ENCODE measurements around the gene SLC35F3.

DNA sequence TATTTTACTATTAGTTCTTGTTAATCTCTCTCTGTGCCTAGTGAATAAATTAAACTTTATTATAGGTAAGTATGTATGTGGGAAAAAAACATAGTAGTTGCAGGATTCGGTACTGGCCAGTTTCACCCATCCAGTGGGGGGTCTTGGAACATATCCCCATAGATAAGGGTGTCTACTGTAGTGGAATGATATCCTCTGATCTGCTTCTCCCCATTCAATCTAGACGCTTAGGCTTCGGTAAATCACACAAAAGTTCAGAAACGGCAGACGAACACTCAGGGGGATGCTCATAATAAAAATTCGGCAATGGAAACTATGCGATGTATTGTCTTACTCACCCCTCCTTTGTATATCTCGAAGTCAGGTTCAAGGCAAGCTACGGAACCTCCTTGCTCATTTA lies 235.9 kb downstream of the SLC35F3 start:
- no peak for TF ChIP-seq CHD2 (IDR thresholded peaks at IDR 0.05; ENCODE audit: low read length, partially characterized antibody)
- TF ChIP-seq GABPA (IDR thresholded peaks at IDR 0.05; ENCODE audit: low read depth) = no peak
- TF ChIP-seq, protein P1, sequence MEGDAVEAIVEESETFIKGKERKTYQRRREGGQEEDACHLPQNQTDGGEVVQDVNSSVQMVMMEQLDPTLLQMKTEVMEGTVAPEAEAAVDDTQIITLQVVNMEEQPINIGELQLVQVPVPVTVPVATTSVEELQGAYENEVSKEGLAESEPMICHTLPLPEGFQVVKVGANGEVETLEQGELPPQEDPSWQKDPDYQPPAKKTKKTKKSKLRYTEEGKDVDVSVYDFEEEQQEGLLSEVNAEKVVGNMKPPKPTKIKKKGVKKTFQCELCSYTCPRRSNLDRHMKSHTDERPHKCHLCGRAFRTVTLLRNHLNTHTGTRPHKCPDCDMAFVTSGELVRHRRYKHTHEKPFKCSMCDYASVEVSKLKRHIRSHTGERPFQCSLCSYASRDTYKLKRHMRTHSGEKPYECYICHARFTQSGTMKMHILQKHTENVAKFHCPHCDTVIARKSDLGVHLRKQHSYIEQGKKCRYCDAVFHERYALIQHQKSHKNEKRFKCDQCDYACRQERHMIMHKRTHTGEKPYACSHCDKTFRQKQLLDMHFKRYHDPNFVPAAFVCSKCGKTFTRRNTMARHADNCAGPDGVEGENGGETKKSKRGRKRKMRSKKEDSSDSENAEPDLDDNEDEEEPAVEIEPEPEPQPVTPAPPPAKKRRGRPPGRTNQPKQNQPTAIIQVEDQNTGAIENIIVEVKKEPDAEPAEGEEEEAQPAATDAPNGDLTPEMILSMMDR (IDR thresholded peaks at IDR 0.05) = no peak

Measured in SK-N-SH (cell line).